SK-N-SH (cell line): ENCODE data around the gene XXYLT1. TPM values are rescaled to one million over a fixed set of nuclear protein-coding genes. Genes with fewer than 3 reads are reported as not detected.

Experiments
- CTCF ChIA-PET: fragments of 300-600, 350-600 bp; formaldehyde crosslinking; extraction: SDS; loops from one replicate; lab custom pipeline; 2021; lab: Yijun Ruan, JAX
- POLR2A ChIA-PET: fragments of 350-600 bp; sonication (Branson Sonifier 250); formaldehyde crosslinking; extraction: SDS; loops from one replicate; lab custom pipeline; 2020; ENCODE audit warnings: antibody characterized with exemption, inconsistent platforms; lab: Yijun Ruan, JAX
- DNase-seq: peaks from one replicate; pipeline ENCODE4 v3.0.0; 2012
- H2AFZ ChIP-seq: fragments of 200-600 bp; sonication (generic); 2 replicates; pipeline ENCODE4 v1.8.1; 2016; ENCODE audit warnings: antibody characterized with exemption, mild to moderate bottlenecking, low read depth
- H3F3A ChIP-seq: fragments of 200-600 bp; sonication (generic); replicated peaks from 2 replicates; pipeline ENCODE3; 2016; ENCODE audit warnings: antibody characterized with exemption, mild to moderate bottlenecking; ENCODE audit not compliant: insufficient read depth
- H3K27ac ChIP-seq, 2 experiments: fragments of 200-500 bp in 1 of 2; fragments of 200-600 bp in 1 of 2; sonication (Bioruptor generic) in 1 of 2; sonication (generic), shearing (Covaris generic) in 1 of 2; 2 replicates each; pipeline versions ENCODE4 v1.5.1 to v1.6.1; 2014 to 2016; ENCODE audit warnings: low read depth in 2 of 2, inconsistent platforms in 1 of 2, low read length in 1 of 2, mild to moderate bottlenecking in 1 of 2, mixed read lengths in 1 of 2
- H3K27me3 ChIP-seq: fragments of 200-600 bp; sonication (generic), shearing (Covaris generic); 2 replicates; pipeline ENCODE4 v1.6.1; 2016; ENCODE audit warnings: mixed run types; ENCODE audit not compliant: insufficient read depth
- H3K36me3 ChIP-seq, 2 experiments: fragments of 200-500 bp in 1 of 2; fragments of 200-600 bp in 1 of 2; sonication (Bioruptor generic) in 1 of 2; sonication (generic) in 1 of 2; replicated peaks in 1 of 2; 2 replicates each; pipeline versions ENCODE3 to v1.5.1; 2014 to 2016; ENCODE audit warnings: low read length in 1 of 2, mild to moderate bottlenecking in 1 of 2; ENCODE audit not compliant: insufficient read depth in 2 of 2, control insufficient read depth in 1 of 2
- H3K4me1 ChIP-seq, 2 experiments: fragments of 200-500 bp in 1 of 2; fragments of 200-600 bp in 1 of 2; sonication (Bioruptor generic) in 1 of 2; sonication (generic), shearing (Covaris generic) in 1 of 2; 2 replicates each; pipeline versions ENCODE4 v1.5.1 to v1.6.1; 2014 to 2016; ENCODE audit warnings: low read depth in 1 of 2, low read length in 1 of 2, mixed run types in 1 of 2; ENCODE audit not compliant: insufficient read depth in 2 of 2, control insufficient read depth in 1 of 2
- H3K4me2 ChIP-seq: fragments of 200-600 bp; sonication (generic), shearing (Covaris generic); 2 replicates; pipeline ENCODE4 v1.6.1; 2017; ENCODE audit warnings: mixed run types
- H3K4me3 ChIP-seq, 2 experiments: fragments of 200-500 bp in 1 of 2; fragments of 200-600 bp in 1 of 2; sonication (Bioruptor generic) in 1 of 2; sonication (generic), shearing (Covaris generic) in 1 of 2; 2 replicates each; pipeline versions ENCODE4 v1.5.1 to v1.8.1; 2014 to 2016; ENCODE audit warnings: low read depth in 2 of 2, inconsistent platforms in 1 of 2, low read length in 1 of 2, mild to moderate bottlenecking in 1 of 2, mixed read lengths in 1 of 2, moderate library complexity in 1 of 2
- H3K79me2 ChIP-seq: fragments of 200-600 bp; sonication (generic); 2 replicates; pipeline ENCODE4 v1.8.1; 2017; ENCODE audit warnings: mild to moderate bottlenecking; ENCODE audit not compliant: insufficient read depth
- H3K9ac ChIP-seq: fragments of 200-600 bp; sonication (generic); 2 replicates; pipeline ENCODE4 v1.6.1; 2017; ENCODE audit warnings: mixed run types
- H3K9me2 ChIP-seq: fragments of 200-600 bp; sonication (generic); 2 replicates; pipeline ENCODE4 v1.6.1; 2017; ENCODE audit warnings: mixed run types
- H3K9me3 ChIP-seq: fragments of 200-600 bp; sonication (generic); 2 replicates; pipeline ENCODE4 v1.6.1; 2017; ENCODE audit warnings: mixed run types, mild to moderate bottlenecking, moderate library complexity
- H4K20me1 ChIP-seq: fragments of 200-600 bp; sonication (generic); 2 replicates; pipeline ENCODE4 v1.6.1; 2017; ENCODE audit warnings: mild to moderate bottlenecking, mixed run types; ENCODE audit not compliant: insufficient read depth
- ELF1 ChIP-seq: IDR thresholded peaks from 2 replicates; pipeline ENCODE4 v1.4.0; 2012
- EP300 ChIP-seq, 2 experiments: IDR thresholded peaks; 2 replicates each; pipeline versions ENCODE4 v1.4.0 to v1.6.1; 2012; ENCODE audit warnings: borderline replicate concordance in 1 of 2, low read depth in 1 of 2, low read length in 1 of 2
- EZH2phosphoT487 ChIP-seq: fragments of 200-600 bp; sonication (generic); IDR thresholded peaks from 2 replicates; pipeline ENCODE4 v1.6.1; 2017; ENCODE audit warnings: low read depth, mixed run types, mild to moderate bottlenecking, antibody characterized with exemption, moderate library complexity, borderline replicate concordance
- GATA2 ChIP-seq: sonication (generic); formaldehyde crosslinking; IDR thresholded peaks from 2 replicates; pipeline ENCODE4 v1.5.0; 2020; ENCODE audit warnings: mild to moderate bottlenecking, missing genetic modification reagents
- JUND ChIP-seq: IDR thresholded peaks from 2 replicates; pipeline ENCODE4 v1.4.0; 2012
- MEF2A ChIP-seq: IDR thresholded peaks from 2 replicates; pipeline ENCODE4 v1.4.0; 2012; ENCODE audit warnings: low read depth, borderline replicate concordance
- MXI1 ChIP-seq: IDR thresholded peaks from 2 replicates; pipeline ENCODE4 v1.6.1; 2012; ENCODE audit warnings: mild to moderate bottlenecking, low read depth, low read length, improper control_type of control experiment
- RFX5 ChIP-seq: IDR thresholded peaks from 2 replicates; pipeline ENCODE4 v1.6.1; 2012; ENCODE audit warnings: mild to moderate bottlenecking, improper control_type of control experiment, low read length
- SIN3A ChIP-seq: IDR thresholded peaks from 2 replicates; pipeline ENCODE4 v1.6.1; 2012; ENCODE audit warnings: low read depth, mild to moderate bottlenecking, low read length, moderate library complexity, borderline replicate concordance
- TEAD4 ChIP-seq: IDR thresholded peaks from 2 replicates; pipeline ENCODE4 v1.4.0; 2012; ENCODE audit warnings: mild to moderate bottlenecking, borderline replicate concordance; ENCODE audit not compliant: insufficient read depth
- WGBS: methylation state at CpG from one replicate; pipeline ENCODE4 v1.1.6; 2017; ENCODE audit warnings: low lambda C conversion rate; 5-methylcytosine and 5-hydroxymethylcytosine counted together
- polyA plus RNA-seq, 3 experiments: library from polyadenylated mRNA; depleted of rRNA; stranded (reverse); fragments of >200 nt; gene quantifications; 2 replicates each; pipeline ENCODE4 v1.2.3, GENCODE V29; 2012
- TF ChIP-seq, protein P1 (sequence below): fragments of 150-350 bp; IDR thresholded peaks from 2 replicates; pipeline ENCODE4 v1.6.1; 2017; ENCODE audit warnings: antibody characterized with exemption, low read length, low read depth, borderline replicate concordance
- TF ChIP-seq, protein P2 (sequence below): IDR thresholded peaks from 2 replicates; pipeline ENCODE4 v1.4.0; 2012; ENCODE audit warnings: low read depth
- TF ChIP-seq, protein P3 (sequence below): IDR thresholded peaks from 2 replicates; pipeline ENCODE4 v1.4.0; 2012; ENCODE audit warnings: low read depth, borderline replicate concordance

The XXYLT1 gene
- polyA plus RNA-seq, 1 of the 3 experiments (the other 2 are of a cell fraction), result 22.6 TPM

DNA sequence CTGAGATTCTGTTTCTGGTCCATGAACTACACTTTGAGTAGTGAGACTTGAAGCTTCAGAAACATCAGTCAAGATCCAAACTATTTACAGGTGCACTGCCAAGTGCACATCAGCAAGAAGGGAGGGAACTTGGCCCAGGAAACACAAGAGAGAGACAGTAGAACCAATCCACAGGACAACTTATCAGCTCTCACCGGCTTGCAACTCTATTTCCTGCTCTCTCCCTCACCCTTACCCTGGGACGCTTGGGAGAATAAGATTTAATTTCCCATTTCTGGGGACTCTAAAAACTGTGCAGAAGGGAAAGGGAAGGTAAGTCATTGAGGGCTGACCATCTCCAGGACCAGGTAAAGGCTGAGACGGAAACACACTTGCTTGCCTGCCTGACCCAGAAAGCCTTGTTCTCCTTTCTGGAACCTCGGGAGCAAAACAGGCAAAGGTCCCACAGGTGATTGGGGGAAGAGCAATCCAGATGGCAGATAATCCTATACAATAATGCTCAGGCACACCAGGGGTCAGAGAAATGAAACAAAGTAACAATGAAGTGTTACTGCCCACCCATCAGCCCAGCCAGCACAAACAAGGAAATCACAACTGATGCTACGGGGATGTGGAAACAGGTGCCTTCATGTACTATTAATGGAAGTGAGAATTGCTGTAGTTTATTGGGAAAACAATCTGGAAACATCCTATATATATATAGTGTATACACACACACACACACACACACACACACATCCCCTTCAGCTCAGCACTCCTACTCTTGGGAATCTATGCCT, 154.4 kb downstream of the XXYLT1 start (continued):
- TF ChIP-seq EP300 (IDR thresholded peaks at IDR 0.05; ENCODE audit: borderline replicate concordance in 1 of 2, low read depth in 1 of 2, low read length in 1 of 2) (no peak), SIN3A (no peak), JUND (no peak), MEF2A (no peak)

DNA sequence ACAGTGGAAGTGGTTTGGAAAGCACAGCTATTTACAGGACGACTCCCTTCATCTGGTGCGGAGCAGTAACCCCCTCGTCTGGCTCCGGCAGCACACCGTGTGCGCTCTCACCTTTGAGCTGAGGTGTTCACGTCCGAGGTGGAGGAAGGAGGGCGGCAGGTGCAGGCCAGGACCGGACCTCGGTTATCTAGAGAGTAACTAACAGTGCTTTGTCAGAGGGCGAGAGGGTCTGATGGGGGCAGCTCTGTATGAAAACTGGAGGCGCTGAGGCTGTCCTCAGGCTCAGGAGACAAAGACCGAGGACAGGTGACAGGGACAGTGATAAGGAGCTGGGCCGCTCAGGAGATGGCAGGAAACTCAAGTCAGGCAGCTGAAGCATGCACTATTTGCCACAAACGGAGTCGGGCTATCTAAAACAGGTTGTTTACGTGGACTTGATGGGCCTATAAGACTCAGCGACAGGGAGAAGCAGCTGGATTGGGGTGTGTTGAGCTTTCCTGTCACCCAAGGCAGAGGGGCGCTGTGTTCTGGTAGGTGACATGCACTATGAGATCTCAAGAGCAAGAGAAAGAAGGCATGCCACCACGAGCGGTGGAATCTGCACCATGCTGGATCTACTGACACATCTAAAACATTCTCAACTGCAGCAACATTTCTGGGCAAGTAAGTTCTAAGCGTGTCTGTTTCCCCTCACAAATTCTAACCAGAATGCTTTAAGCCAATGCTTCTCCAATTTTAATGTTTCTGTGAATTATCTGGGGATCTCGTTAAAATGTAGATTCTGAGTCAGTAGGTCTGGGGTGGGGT, 155.2 kb downstream of the XXYLT1 start:
- Histone ChIP-seq H3K9me3 (no peaks in the 10 kb centered on the region), H3K79me2 (no peaks in the 10 kb centered on the region), H3K4me2 (no peak overlapping the region), H4K20me1 (no peaks in the 10 kb centered on the region), H3K9me2 (no peaks in the 10 kb centered on the region), H3K4me1 (peaks cover 5 to 11% of the 10 kb centered on the region in 2 experiments; a peak in 1 of 4 replicates), H3K27ac (no peak overlapping the region), H2AFZ (no peak overlapping the region), H3F3A (no peaks in the 10 kb centered on the region), H3K9ac (no peak overlapping the region), H3K27me3 (no peaks in the 10 kb centered on the region), H3K36me3 (no peaks in the 10 kb centered on the region), H3K4me3 (no peak overlapping the region)
- POLR2A ChIA-PET, result interaction anchor here (0.5 kb wide), 1 partner anchor 426 kb away, joined by 3 read pairs; no protein-coding TSS in a partner anchor
- CTCF ChIA-PET, result interaction anchor here (1.3 to 3.0 kb wide), 4 partner anchors 9 to 433 kb away, joined by 3 to 27 read pairs (median 7); no protein-coding TSS in a partner anchor
- DNase-seq, result no peak
- 92% methylated on average over 22 of the region's 24 CpGs for WGBS
- TF ChIP-seq, protein P1, sequence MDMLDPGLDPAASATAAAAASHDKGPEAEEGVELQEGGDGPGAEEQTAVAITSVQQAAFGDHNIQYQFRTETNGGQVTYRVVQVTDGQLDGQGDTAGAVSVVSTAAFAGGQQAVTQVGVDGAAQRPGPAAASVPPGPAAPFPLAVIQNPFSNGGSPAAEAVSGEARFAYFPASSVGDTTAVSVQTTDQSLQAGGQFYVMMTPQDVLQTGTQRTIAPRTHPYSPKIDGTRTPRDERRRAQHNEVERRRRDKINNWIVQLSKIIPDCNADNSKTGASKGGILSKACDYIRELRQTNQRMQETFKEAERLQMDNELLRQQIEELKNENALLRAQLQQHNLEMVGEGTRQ, result no peak
- no peak for TF ChIP-seq GATA2 (CRISPR knock-in tag)
- TF ChIP-seq RFX5, result no peak
- TF ChIP-seq ELF1, result no peak
- no peak for TF ChIP-seq EP300 (IDR thresholded peaks at IDR 0.05; ENCODE audit: borderline replicate concordance in 1 of 2, low read depth in 1 of 2, low read length in 1 of 2)
- TF ChIP-seq MXI1, result no peak
- TF ChIP-seq, protein P2, sequence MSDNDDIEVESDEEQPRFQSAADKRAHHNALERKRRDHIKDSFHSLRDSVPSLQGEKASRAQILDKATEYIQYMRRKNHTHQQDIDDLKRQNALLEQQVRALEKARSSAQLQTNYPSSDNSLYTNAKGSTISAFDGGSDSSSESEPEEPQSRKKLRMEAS, result no peak
- no peak for TF ChIP-seq EZH2phosphoT487
- no peak for TF ChIP-seq MEF2A
- TF ChIP-seq, protein P3, sequence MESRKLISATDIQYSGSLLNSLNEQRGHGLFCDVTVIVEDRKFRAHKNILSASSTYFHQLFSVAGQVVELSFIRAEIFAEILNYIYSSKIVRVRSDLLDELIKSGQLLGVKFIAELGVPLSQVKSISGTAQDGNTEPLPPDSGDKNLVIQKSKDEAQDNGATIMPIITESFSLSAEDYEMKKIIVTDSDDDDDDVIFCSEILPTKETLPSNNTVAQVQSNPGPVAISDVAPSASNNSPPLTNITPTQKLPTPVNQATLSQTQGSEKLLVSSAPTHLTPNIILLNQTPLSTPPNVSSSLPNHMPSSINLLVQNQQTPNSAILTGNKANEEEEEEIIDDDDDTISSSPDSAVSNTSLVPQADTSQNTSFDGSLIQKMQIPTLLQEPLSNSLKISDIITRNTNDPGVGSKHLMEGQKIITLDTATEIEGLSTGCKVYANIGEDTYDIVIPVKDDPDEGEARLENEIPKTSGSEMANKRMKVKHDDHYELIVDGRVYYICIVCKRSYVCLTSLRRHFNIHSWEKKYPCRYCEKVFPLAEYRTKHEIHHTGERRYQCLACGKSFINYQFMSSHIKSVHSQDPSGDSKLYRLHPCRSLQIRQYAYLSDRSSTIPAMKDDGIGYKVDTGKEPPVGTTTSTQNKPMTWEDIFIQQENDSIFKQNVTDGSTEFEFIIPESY, result no peak
- no peak for TF ChIP-seq TEAD4
